Suprapubic skin (tissue), 4 donors: ENCODE measurements around the gene EPC2. TPM values are rescaled to one million over a fixed set of nuclear protein-coding genes. Genes with fewer than 3 reads are reported as not detected.
"Not testable (repeated sequence)": the region's sequence is repeated elsewhere in the genome, so short reads cannot be mapped to it uniquely, and the experiment has no call there.

Source experiments
- DNase-seq, 2 donors: peaks; one replicate each; pipeline ENCODE4 v3.0.0-alpha.2; 2019; ENCODE audit warnings: low spot score in 2 of 2
- H3K27ac ChIP-seq: fragments of 200-600 bp; sonication (generic); one replicate; pipeline ENCODE4 v1.5.1; 2019
- H3K27me3 ChIP-seq: fragments of 200-600 bp; sonication (generic); one replicate; pipeline ENCODE4 v1.5.1; 2019
- H3K36me3 ChIP-seq: fragments of 200-600 bp; sonication (generic); one replicate; pipeline ENCODE4 v1.5.1; 2019
- H3K4me1 ChIP-seq: fragments of 200-600 bp; sonication (generic); one replicate; pipeline ENCODE4 v1.5.1; 2019
- H3K4me3 ChIP-seq: fragments of 200-600 bp; sonication (generic); one replicate; pipeline ENCODE4 v1.5.1; 2019; ENCODE audit warnings: mild to moderate bottlenecking
- H3K9me3 ChIP-seq: fragments of 200-600 bp; sonication (generic); one replicate; pipeline ENCODE4 v1.5.1; 2019
- CTCF ChIP-seq, 2 donors: fragments of 200-600 bp in 1 of 2; fragments of 450-650 bp in 1 of 2; sonication (generic) in 1 of 2; IDR thresholded peaks; one replicate each; pipeline ENCODE4 v1.5.1; 2016 to 2019; ENCODE audit warnings: antibody characterized with exemption in 2 of 2, mild to moderate bottlenecking in 1 of 2, moderate library complexity in 1 of 2
- EP300 ChIP-seq: sonication (generic); formaldehyde crosslinking; IDR thresholded peaks from one replicate; pipeline ENCODE4 v1.6.1; 2017; ENCODE audit warnings: antibody characterized with exemption
- POLR2A ChIP-seq, 2 donors: fragments of 450-650 bp; IDR thresholded peaks; one replicate each; pipeline ENCODE4 v1.6.1; 2017; ENCODE audit warnings: antibody characterized with exemption in 2 of 2, mild to moderate bottlenecking in 2 of 2, moderate library complexity in 2 of 2
- POLR2AphosphoS5 ChIP-seq, 3 donors: sonication (generic); formaldehyde crosslinking; IDR thresholded peaks; one replicate each; pipeline ENCODE4 v1.6.1; 2017; ENCODE audit warnings: antibody characterized with exemption in 3 of 3
- WGBS: methylation state at CpG from one replicate; pipeline ENCODE4 v1.1.5; 2018; 5-methylcytosine and 5-hydroxymethylcytosine counted together
- total RNA-seq, 4 donors: library from RNA; depleted of rRNA; stranded (reverse); fragments of >200 nt; gene quantifications; one replicate each; pipeline ENCODE4 v1.1.0, GENCODE V29; 2016

Gene EPC2
- total RNA-seq, 4 donors from 2014 or later: 22.9 to 30.3 (median 26.9) TPM

- H3K4me1 ChIP-seq: peaks cover 29% of the 10 kb centered on the region
- peak overlapping the region; percentile 100 for H3K27ac ChIP-seq
- peak overlapping the region; percentile 97 for H3K4me3 ChIP-seq
- no peaks in the 10 kb centered on the region for H3K36me3 ChIP-seq
- no peaks in the 10 kb centered on the region for H3K27me3 ChIP-seq
- TF ChIP-seq POLR2A (IDR thresholded peaks at IDR 0.05) (no peak), POLR2AphosphoS5 (IDR thresholded peaks at IDR 0.05) (no peak), EP300 (no peak), CTCF (IDR thresholded peaks at IDR 0.05) (no peak)
- peak; percentile 77 to 78 for DNase-seq
- 0% methylated on average over 17 of the region's 47 CpGs for WGBS
- no peaks in the 10 kb centered on the region for H3K9me3 ChIP-seq
Observed at GRCh38 chr2:148645539-148646230, 1.1 kb downstream of the EPC2 start.

- H3K4me1 ChIP-seq: peaks cover 34% of the 10 kb centered on the region
- peak overlapping the region; percentile 97 for H3K4me3 ChIP-seq
Observed at GRCh38 chr2:148646231-148646559, 1.6 kb downstream of the EPC2 start.

GRCh38 chr2:148647711-148648110 is 3.2 kb downstream of the EPC2 start:
- not testable (repeated sequence) for DNase-seq, H3K36me3 ChIP-seq, H3K4me3 ChIP-seq, H3K27me3 ChIP-seq, H3K9me3 ChIP-seq, H3K27ac ChIP-seq
- peaks cover 37% of the 10 kb centered on the region for H3K4me1 ChIP-seq
- 93% methylated on average over 12 of the region's 12 CpGs for WGBS

More at GRCh38 chr2:148646231-148646559, 1.6 kb downstream of the EPC2 start:
- Histone ChIP-seq H3K36me3 (no peaks in the 10 kb centered on the region), H3K9me3 (no peaks in the 10 kb centered on the region), H3K27me3 (no peaks in the 10 kb centered on the region), H3K27ac (no peak overlapping the region)
- TF ChIP-seq CTCF (IDR thresholded peaks at IDR 0.05) (no peak), EP300 (no peak), POLR2AphosphoS5 (IDR thresholded peaks at IDR 0.05) (no peak), POLR2A (IDR thresholded peaks at IDR 0.05) (no peak)
- WGBS: 19% methylated on average over 4 of the region's 4 CpGs
- DNase-seq: no peak

GRCh38 chr2:148649936-148650335 is 5.4 kb downstream of the EPC2 start:
- no peak overlapping the region for H3K4me3 ChIP-seq
- H3K27ac ChIP-seq: no peak overlapping the region
- no peaks in the 10 kb centered on the region for H3K9me3 ChIP-seq
- no peak for DNase-seq
- H3K4me1 ChIP-seq: peaks cover 36% of the 10 kb centered on the region
- H3K27me3 ChIP-seq: no peaks in the 10 kb centered on the region
- H3K36me3 ChIP-seq: no peaks in the 10 kb centered on the region
- TF ChIP-seq CTCF (IDR thresholded peaks at IDR 0.05) (no peak), POLR2A (IDR thresholded peaks at IDR 0.05) (no peak), EP300 (no peak), POLR2AphosphoS5 (IDR thresholded peaks at IDR 0.05) (no peak)

GRCh38 chr2:148650881-148651280 is 6.3 kb downstream of the EPC2 start:
- H3K9me3 ChIP-seq: no peaks in the 10 kb centered on the region
- H3K27ac ChIP-seq: no peak overlapping the region
- H3K36me3 ChIP-seq: no peaks in the 10 kb centered on the region
- 90% methylated on average over 2 of the region's 2 CpGs for WGBS
- TF ChIP-seq POLR2A (IDR thresholded peaks at IDR 0.05) (no peak), POLR2AphosphoS5 (IDR thresholded peaks at IDR 0.05) (no peak), CTCF (IDR thresholded peaks at IDR 0.05) (no peak), EP300 (no peak)
- H3K4me3 ChIP-seq: no peak overlapping the region
- DNase-seq: no peak
- H3K4me1 ChIP-seq: peaks cover 36% of the 10 kb centered on the region
- H3K27me3 ChIP-seq: no peaks in the 10 kb centered on the region

- 78% methylated on average over 2 of the region's 2 CpGs for WGBS
- peaks cover 35% of the 10 kb centered on the region for H3K4me1 ChIP-seq
Observed at GRCh38 chr2:148651972-148652371, 7.4 kb downstream of the EPC2 start.

More at GRCh38 chr2:148651972-148652371, 7.4 kb downstream of the EPC2 start:
- TF ChIP-seq EP300: no peak
- TF ChIP-seq CTCF (IDR thresholded peaks at IDR 0.05): no peak
- TF ChIP-seq POLR2A (IDR thresholded peaks at IDR 0.05): no peak
- TF ChIP-seq POLR2AphosphoS5 (IDR thresholded peaks at IDR 0.05): no peak
- Histone ChIP-seq H3K27me3 (no peaks in the 10 kb centered on the region), H3K36me3 (no peaks in the 10 kb centered on the region), H3K27ac (no peak overlapping the region), H3K4me3 (no peak overlapping the region), H3K9me3 (no peaks in the 10 kb centered on the region)
- DNase-seq: no peak
